Cerebellar nuclear complex (tissue), 1 donor: ENCODE measurements around the gene TOM1L1.

ENCODE experiments used
- DNase-seq, 2 experiments: peaks; one replicate each; lab custom pipeline; 2025; lab: John Stamatoyannopoulos, UW

TOM1L1 gene

DNA sequence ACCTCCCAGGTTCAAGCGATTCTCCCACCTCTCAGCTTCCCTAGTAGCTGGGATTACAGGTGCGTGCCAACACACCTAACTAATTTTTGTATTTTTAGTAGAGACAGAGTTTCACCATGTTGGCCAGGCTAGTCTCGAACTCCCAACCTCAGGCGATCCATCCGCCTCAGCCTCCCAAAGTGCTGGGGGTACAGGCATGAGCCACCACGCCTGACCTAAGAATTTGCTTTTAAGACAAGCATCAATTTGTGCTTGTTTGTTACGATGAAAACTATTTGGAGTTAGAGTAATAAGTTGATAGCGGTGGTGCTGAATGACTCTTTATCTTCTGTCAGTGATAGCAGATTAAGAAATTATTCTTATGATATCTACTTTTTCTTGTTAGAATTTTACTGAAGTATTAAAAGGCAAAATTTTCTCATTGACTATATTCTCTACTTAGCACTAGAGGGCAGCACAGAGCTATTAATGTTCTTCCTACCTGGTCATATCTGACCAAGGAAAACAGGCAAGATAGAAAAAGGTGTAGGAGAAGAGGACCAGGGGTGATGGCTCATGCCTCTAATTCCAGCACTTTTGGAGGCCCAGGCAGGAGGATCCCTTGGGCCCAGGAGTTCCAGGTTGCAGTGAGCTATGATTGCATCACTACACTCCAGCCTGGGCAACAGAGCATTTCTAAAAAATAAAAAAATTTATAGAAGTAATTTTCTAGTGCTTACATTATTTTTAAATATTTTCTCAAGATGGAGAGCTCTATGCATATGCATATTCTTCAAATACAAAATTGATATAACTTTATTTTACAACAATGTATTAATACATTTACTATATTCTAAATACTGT, 92.4 kb downstream of the TOM1L1 start:
- peak in 1 of 2 experiments; percentile 1 for DNase-seq

DNA sequence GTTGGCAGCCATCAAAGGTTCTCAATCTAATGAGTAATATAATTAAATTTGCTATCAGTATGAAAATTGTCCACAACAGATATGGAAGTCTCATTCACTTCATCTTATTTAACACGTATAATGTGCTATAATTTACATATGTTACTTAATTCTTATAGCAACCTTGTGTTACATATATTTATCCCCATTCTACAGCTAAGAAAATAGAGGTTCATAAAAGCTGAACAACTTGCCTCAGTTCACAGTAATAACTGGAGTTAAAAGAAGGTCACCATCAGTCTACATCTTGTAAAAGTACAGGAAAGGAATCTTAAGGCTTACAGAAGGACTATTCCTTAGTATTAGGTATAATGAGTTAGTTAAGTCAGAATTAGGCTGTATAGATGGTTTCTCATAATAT, 95.8 kb downstream of the TOM1L1 start:
- no peak for DNase-seq

DNA sequence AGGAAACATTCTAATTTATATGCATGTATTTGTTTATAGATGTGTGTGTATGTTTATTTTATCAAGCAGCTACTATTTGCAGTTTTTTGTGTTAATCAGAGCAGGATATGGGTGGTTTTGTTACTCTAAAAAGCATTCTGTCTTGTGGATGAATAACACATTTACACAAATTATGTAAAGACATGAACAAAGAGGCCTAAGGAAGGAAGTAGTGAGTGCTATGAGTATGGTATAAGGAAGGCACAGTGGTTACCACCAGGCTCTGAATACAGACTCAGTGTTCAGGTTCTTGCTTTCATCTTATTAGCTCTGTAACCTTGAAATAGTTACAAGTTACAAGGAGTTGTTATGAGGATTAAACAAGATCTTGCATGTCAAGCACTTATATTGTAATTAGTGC, 101.8 kb downstream of the TOM1L1 start:
- DNase-seq: no peak

DNA sequence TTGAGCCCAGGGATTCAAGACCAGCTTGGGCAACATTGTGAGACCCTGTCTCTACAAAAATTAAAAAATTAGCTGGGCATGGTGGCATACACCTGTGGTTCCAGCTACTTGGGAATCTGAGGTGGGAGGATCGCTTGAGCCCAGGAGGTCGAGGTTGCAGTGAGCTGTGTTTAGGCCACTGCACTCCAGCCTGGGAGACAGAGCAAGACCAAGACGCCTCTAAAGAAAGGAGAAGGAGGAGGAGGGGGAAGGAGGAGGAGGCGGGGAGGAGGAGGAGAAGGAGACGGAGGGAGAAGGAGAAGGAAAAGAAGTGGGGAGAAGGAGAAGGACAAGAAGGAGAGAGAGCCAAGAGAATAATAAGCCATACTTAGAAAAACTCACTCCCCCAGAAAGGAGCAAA, 103.8 kb downstream of the TOM1L1 start:
- no peak for DNase-seq

DNA sequence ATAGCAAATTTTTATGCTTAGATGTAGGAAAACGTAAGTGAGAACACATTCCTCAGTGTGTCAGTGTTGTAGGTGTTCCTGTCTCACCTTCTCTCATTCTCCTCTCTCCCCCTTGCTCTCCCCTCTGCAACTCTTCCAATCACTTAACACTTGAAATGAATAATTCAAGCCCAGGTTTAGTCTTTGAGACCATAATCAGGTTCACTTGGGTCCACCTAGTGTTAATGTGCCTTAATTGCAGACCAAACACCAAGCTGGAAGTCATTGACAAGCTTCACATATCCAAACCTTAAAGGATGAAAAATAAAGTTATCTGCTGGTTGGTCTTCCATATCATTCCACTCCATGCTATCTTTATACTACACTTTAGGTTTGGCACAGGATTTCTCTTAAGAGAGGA, 104.9 kb downstream of the TOM1L1 start:
- no peak for DNase-seq
